GM19324 (cell line): ENCODE measurements around the gene DEF6.
"Not testable (repeated sequence)": the region's sequence is repeated elsewhere in the genome, so short reads cannot be mapped to it uniquely, and the experiment has no call there.

Experiments used
- ATAC-seq: cut with Tn5 transposase; IDR thresholded peaks from one replicate; pipeline ENCODE4 v1.9.1; 2021; ENCODE audit warnings: mild to moderate bottlenecking, moderate library complexity; ENCODE audit not compliant: unreplicated experiment, low FRiP score

Gene DEF6

GRCh38 chr6:35307138-35307537 is 9.5 kb downstream of the DEF6 start:
- ATAC-seq, result not testable (repeated sequence)

- ATAC-seq, result not testable (repeated sequence)
These were observed 10.9 kb downstream of the DEF6 start for GRCh38 chr6:35308543-35308942.

- ATAC-seq, result no peak
These were observed 12.1 kb downstream of the DEF6 start for GRCh38 chr6:35309611-35310264.

DNA sequence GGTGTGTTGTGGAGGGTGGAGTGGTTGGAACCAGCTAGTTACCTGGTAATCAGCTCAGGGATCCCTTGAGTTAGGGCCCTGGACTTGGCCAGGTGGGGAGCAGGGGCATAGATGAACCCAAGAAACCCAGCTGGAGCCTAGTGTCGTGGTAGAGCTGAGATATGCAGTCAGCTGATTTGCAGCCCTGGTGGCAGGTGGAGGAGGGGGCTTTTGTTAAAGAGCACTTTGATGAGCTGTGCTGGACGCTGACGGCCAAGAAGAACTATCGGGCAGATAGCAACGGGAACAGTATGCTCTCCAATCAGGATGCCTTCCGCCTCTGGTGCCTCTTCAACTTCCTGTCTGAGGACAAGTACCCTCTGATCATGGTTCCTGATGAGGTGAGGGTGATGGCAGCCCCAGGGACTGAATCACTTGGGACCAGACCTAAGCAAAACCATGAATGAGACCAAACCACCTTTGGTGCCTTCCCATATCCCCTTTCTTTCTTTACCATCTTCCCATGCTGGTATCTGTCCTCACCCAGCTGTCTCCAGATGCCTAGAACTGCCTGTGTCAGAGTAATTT is 12.7 kb downstream of the DEF6 start:
- no peak for ATAC-seq

DNA sequence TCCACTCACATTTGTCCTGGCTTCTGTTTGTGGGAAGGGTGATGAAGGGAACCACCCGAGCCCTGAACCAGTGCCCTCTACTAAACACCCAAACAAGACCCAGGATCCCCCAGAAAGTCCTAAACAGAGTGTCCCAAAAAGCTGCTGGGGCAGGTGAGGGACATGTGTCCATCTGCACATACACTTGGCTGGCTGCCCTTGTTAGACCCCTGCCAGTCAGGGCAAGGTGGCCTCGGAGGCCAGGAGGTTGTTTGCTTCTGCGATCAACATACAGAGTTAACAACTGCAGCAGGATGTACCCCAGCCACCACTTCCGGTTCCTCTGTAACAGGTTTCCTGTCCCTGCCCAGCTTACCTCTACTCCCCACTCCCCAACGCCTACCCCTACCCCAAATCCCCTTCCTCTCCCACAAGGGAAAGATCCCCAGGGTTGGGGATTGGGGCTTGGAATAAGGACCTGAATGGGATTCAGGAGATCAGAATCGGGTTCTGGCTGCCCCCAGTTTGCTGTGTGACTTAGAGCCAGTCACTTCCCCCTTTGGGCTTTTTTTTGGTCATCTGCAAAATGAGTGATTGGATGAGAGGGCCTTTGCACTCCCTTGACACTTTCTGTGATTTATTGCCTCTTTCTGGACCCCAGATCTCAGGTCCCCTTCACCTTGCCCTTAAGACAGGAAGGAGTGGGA is 13.9 kb downstream of the DEF6 start:
- no peak for ATAC-seq

DNA sequence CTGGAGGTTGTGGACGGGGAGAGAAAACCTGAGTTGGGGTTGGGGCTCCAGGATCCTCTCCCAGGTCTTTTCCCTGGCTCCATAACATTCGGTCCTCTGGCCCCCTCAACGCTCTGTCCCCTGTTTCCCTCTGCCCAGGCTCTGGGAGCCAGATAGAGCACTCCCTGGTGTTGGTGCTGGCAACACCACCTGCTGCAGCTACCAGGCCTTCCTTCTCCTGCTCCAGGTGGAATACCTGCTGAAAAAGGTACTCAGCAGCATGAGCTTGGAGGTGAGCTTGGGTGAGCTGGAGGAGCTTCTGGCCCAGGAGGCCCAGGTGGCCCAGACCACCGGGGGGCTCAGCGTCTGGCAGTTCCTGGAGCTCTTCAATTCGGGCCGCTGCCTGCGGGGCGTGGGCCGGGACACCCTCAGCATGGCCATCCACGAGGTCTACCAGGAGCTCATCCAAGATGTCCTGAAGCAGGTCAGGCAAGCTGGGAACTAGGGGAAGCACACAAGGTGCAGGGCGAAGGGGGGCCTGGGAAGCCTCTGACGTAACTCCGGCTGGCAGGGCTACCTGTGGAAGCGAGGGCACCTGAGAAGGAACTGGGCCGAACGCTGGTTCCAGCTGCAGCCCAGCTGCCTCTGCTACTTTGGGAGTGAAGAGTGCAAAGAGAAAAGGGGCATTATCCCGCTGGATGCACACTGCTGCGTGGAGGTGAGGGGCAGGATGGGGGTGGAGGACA is 14.6 kb downstream of the DEF6 start:
- ATAC-seq, result no peak

- no peak for ATAC-seq
These were observed 15.2 kb downstream of the DEF6 start for GRCh38 chr6:35312807-35313206.

DNA sequence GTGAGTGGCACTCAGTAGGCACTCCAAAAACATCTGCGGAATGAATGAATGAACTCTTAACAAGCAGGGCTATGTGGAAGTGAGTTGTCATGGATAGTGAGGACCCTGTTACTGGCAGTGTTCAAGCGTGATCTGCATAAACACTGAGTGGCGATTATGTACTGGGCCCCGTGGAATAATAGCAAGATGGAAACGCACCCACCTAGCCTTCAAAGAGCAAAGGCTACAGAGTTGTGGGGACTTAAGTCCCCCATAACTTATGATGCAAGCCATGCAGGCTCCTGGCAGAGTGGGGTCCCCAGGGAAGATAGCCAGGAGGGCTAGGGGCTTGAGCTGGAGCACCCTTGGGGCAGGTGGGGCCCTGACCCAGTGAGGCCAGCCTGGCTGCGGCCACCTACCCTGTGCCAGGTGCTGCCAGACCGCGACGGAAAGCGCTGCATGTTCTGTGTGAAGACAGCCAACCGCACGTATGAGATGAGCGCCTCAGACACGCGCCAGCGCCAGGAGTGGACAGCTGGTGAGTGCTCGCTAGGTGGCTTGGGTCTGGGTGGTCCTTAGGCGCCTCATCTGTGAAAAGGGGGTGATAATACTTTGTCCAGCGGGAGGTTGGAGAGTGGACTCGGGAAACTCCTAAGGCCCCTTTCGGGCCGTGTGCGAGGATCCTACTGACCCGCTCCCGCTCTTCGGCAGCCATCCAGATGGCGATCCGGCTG is 20.0 kb downstream of the DEF6 start:
- no peak for ATAC-seq

DNA sequence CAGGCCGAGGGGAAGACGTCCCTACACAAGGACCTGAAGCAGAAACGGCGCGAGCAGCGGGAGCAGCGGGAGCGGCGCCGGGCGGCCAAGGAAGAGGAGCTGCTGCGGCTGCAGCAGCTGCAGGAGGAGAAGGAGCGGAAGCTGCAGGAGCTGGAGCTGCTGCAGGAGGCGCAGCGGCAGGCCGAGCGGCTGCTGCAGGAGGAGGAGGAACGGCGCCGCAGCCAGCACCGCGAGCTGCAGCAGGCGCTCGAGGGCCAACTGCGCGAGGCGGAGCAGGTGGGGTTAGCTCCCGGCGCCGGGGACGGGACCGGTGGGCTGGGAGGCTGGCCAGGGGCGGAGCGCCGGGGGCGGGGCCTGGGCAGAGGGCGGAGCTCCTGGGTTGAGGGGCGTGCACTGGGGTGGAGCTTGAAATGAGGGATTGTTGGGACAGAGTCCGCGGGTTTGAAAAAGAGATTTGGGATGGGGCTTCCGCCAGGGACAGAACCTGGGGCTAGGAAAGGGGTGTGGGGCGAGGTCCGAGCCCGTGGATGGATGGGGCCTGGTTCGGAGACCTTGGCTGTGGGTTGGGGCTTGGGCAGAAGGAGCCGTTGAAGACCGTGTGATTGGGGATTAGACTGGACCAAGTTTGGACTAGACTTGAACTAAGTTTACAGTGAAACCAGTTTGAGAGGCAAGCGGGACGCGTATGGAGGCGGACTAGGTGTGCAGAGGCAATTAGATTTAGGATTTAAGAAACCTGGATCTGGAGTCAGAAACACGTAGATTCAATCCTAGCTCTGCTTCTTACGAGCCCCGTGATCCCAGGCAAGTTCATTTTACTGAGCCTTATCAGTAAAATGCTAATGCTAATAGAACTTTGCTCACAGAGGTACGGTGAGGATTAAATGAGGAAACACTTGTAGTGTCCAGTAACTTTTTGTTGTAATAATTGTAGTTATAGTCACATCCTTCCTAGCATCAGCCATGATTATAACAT is 20.9 kb downstream of the DEF6 start:
- no peak for ATAC-seq

DNA sequence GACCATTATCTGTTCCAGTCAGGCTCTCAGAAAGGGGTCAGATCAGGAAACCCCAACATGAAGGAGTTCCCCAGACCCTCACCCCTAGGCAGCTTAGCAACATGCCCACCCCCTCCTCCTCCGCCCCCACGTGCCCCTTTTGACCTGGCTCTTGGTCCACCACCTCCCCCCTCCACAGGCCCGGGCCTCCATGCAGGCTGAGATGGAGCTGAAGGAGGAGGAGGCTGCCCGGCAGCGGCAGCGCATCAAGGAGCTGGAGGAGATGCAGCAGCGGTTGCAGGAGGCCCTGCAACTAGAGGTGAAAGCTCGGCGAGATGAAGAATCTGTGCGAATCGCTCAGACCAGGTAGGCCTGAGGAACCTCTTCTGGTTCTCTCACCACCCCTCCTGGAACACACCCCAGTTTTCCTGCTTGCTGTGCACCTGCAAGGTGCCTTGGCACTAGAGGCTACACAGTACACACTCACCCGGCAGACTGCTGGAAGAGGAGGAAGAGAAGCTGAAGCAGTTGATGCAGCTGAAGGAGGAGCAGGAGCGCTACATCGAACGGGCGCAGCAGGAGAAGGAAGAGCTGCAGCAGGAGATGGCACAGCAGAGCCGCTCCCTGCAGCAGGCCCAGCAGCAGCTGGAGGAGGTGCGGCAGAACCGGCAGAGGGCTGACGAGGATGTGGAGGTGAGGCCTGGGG is 21.9 kb downstream of the DEF6 start:
- no peak for ATAC-seq

GRCh38 chr6:35320031-35320410 is 22.4 kb downstream of the DEF6 start:
- ATAC-seq, result no peak

DNA sequence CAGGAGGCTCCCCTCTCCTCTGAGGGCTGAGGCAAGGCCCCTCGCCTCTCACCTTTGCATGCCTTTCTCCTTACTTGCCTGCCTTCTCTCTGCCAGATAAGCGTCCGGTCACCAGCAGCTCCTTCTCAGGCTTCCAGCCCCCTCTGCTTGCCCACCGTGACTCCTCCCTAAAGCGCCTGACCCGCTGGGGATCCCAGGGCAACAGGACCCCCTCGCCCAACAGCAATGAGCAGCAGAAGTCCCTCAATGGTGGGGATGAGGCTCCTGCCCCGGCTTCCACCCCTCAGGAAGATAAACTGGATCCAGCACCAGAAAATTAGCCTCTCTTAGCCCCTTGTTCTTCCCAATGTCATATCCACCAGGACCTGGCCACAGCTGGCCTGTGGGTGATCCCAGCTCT is 23.5 kb downstream of the DEF6 start:
- no peak for ATAC-seq

DNA sequence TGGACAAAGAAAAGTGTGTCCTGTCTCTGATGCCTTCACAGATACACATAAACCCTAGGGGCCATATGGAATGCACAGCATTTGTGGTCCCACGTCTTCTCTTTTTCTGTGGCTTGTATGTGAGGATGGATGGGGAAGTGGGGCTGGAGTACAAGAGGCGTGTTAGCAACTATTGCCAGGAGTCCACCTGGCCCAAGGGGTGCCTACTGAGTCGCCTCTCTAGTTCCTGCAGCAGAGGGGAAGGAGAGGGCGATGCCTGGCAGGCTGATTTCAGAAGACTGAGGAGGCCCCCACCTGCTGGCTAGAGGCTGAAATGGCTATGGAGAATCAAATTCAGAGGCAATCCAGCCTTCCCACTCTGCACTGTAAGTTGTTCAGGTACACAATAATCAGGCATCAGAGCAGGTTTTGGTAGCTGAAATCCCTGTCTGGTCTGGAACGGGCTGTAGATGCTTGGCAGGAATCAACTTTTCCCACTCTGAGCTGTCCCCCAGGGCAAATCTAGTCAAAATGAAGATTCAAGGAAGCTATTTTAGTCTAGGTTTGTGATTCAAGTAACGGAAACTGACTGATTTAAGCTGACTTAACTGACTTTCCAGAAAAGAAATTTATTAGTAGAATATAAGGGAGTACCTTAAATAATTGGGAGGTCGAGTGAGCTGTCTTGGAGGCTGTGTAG is 29.9 kb downstream of the DEF6 start:
- ATAC-seq, result no peak

- ATAC-seq, result no peak
These were observed 30.6 kb downstream of the DEF6 start for GRCh38 chr6:35328108-35328723.

DNA sequence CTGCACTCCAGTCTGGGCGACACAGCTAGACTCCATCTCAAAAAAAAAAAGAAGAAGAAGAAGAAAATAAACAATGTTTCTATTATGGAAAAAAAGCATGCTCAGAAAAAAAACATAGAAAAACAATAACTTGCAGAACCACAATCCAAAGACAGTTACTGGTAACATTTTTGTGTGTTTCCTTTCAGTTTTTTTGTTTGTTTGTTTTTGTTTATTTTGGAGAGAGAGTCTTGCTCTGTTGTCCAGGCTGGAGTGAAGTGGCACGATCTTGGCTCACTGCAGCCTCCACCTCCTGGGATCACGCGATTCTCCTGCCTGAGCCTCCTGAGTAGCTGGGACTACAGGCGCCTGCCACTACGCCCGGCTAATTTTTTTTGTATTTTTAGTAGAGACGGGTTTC is 31.3 kb downstream of the DEF6 start:
- ATAC-seq, result not testable (repeated sequence)

GRCh38 chr6:35330541-35331119 is 33.0 kb downstream of the DEF6 start:
- ATAC-seq, result no peak

DNA sequence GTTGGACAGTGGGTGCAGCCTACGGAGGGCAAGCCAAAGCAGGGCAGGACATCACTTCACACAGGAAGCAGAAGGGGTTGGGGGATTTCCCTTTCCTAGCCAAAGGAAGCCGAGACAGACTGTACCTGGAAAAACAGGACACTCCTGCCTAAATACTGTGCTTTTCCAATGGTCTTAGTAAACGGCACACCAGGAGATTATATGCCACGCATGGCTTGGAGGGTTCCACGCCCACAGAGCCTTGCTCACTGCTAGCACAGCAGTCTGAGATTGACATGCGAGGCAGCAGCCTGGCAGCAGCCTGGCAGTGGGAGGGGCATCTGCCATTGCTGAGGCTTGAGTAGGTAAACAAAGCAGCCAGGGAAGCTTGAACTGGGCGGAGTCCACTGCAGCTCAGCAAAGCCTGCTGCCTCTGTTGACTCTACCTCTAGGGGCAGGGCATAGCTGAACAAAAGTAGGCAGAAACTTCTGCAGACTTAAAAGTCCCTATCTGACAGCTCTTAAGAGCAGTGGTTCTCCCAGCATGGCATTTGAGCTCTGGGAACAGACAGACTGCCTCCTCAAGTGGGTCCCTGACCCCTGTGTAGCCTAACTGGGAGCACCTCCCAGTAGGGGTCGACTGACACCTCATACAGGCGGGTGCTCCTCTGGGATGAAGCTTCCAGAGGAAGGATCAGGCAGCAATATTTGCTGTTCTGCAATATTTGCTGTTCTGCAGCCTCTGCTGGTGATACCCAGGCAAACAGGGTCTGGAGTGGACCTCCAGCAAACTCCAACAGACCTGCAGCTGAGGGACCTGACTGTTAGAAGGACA is 34.7 kb downstream of the DEF6 start:
- not testable (repeated sequence) for ATAC-seq
